GM12892 (cell line): ENCODE measurements around the gene C2orf92.

Experiments
- POLR2A ChIP-seq: IDR thresholded peaks from 2 replicates; pipeline ENCODE4 v1.6.1; 2011; ENCODE audit warnings: low read depth, low read length, control low read depth
- POLR2AphosphoS5 ChIP-seq: IDR thresholded peaks from 2 replicates; pipeline ENCODE4 v1.6.1; 2011; ENCODE audit warnings: low read depth, low read length, control low read depth

DNA sequence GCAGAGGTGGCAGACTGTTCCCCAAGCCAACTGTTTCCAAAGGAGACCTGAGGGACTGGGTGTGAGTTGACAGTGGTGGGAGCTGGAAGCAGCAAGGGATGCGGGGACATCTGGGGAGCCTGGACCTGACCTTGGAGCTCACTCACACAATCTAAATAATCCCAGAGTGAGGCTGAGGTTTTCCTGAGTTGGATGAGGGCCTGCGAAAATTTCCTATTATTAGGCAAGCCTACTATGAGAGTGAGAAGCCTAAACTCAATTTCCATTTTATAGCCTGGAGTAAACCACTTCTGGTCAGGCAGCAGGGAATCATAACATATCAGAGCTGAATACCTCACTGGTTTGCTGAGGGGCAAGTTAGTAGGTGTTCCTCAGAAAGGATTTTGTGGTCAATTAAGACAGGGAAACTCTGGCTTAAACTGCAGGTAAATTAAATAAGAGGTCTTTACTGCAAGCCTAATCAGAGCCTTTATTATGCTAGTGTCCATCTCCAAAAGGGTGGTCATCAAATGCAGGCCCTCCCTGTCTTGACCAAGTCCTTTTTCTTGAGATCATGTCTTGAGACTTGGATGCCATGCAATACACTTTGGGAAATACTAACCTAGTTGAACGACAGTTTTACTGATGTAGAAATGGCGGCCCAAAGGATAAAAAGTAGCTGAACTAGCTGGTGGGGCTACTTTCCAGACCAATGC, 25.3 kb upstream of the C2orf92 start:
- TF ChIP-seq POLR2A, result no peak
- TF ChIP-seq POLR2AphosphoS5, result no peak
